Stimulated activated CD4-positive, alpha-beta T cell treated with anti-CD3 and anti-CD28 coated beads, Interleukin-4, amount 100 ng/mL, for 1 hour (primary cell): ENCODE data around the gene HS3ST5.
"Not testable (repeated sequence)": the region's sequence is repeated elsewhere in the genome, so short reads cannot be mapped to it uniquely, and the experiment has no call there.

Experiments used
- DNase-seq: peaks from one replicate; pipeline ENCODE4 v3.0.0-alpha.2; 2020

HS3ST5 gene

GRCh38 chr6:114039841-114040240 lies 303.0 kb downstream of the HS3ST5 start:
- DNase-seq: no peak

DNA sequence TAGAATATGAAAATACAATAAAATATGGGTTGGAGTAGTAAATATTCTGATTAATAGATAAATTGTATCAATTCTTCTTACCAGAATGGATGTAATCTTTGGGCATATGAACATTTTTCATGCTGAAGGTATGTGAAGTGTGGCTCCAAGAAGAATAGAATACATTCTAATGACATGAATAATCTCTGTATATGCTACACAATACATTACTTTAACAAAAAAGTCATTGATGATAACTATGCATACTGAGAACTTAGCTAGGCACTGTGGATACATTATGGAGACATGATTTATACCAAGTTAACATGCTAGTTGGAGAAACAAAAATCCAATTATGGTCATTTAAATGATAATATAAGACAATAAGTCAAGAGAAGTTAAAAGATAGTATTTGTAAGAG lies 309.2 kb downstream of the HS3ST5 start:
- no peak for DNase-seq

DNA sequence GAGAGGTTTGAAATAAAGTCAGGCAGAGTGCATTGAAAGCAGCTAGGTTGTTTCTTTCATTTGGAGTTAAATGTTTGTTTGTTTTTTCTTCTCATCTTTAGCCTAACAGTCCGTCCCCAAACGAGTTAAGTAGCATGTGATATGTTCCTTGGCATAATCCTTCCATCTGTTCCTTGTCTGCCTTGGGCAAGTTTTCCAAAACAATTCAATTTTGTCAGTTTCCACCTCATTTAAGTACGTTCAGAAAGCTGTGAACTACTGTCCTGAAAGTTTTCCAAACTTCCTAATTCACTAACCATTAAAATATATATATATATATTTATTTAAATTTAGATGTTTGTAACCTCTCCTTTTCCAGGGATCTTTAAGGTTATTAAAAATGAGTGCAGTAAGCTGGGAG lies 310.1 kb downstream of the HS3ST5 start:
- DNase-seq: no peak

- DNase-seq: no peak
Observed at GRCh38 chr6:114030767-114031166, 312.1 kb downstream of the HS3ST5 start.

GRCh38 chr6:114024746-114025145 lies 318.1 kb downstream of the HS3ST5 start:
- no peak for DNase-seq

- no peak for DNase-seq
Observed at GRCh38 chr6:114020196-114020595, 322.6 kb downstream of the HS3ST5 start.

GRCh38 chr6:114017146-114017545 lies 325.7 kb downstream of the HS3ST5 start:
- DNase-seq: not testable (repeated sequence)

GRCh38 chr6:114014106-114014505 lies 328.7 kb downstream of the HS3ST5 start:
- not testable (repeated sequence) for DNase-seq

- not testable (repeated sequence) for DNase-seq
Observed at GRCh38 chr6:114011486-114011885, 331.3 kb downstream of the HS3ST5 start.

GRCh38 chr6:114010540-114010939 lies 332.3 kb downstream of the HS3ST5 start:
- no peak for DNase-seq

DNA sequence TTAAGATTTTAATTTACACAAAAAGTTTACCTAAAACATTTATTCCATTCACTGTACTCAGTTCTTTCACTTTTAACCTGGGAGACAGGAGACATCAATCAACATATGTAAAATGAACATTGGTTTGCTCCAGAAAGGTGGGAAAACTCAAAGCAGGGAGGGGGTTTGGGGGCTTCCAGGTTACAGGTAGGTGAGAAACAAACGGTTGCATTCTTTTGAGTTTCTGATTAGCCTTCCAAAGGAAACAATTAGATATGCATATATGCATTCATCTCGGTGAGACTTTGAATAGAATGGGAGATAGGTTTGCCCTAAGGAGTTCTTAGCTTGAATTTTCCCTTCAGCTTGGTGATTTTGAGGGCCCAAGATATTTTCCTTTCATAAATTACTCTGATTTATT lies 333.6 kb downstream of the HS3ST5 start:
- DNase-seq: no peak

DNA sequence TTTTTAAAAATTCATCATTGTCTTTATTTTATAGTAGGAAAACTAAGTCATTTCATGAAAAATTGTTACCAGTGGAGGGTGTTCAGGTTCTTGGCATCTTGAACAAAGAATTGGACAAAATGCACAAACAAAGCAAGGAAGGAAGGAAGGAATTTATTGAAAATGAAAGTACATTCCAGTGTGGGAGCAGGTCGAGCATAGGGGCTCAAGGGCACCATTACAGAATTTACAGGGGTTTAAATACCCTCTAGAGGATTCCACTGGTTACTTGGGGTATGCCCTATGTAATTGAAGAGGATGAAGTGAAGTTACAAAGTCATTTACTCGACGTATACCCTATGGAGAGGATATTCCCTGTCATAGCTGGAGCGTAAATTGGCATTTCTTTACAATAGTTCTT lies 334.5 kb downstream of the HS3ST5 start:
- DNase-seq: no peak

DNA sequence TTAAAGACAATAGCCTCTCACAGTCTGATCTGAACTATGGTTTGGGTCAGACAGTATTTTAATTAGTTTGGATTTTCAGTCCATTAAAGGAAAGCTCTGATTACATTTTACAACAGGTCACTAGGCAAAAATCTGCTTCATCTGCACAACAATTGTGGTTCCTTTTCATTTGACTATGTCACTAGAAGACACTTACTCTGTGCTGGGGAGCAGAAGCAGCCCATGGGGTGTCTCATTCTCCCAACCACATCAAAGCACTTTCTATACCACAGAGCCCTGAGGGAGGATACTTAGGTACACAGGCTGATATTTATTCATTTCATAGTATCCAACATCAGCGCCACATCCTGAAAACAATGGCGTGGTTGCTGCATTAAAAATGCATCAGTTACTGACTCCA lies 335.3 kb downstream of the HS3ST5 start:
- no peak for DNase-seq
